Measurements from ENCODE around the gene R3HCC1L. TPM values are rescaled to one million over a fixed set of nuclear protein-coding genes. Genes with fewer than 3 reads are reported as not detected.

The R3HCC1L gene
- total RNA-seq, 1 donor from 2014 or later: 11.3 TPM

- H3K4me3 Mint-ChIP-seq (ENCODE audit: unreplicated experiment): no peak overlapping the region
- H3K36me3 Mint-ChIP-seq (ENCODE audit: unreplicated experiment): no peaks in the 10 kb centered on the region
- peaks cover 8% of the 10 kb centered on the region for H3K4me1 Mint-ChIP-seq (ENCODE audit: unreplicated experiment)
- H3K27me3 Mint-ChIP-seq (ENCODE audit: unreplicated experiment): no peaks in the 10 kb centered on the region
- no peak for TF ChIP-seq CTCF (IDR thresholded peaks at IDR 0.05)
- no peaks in the 10 kb centered on the region for H3K9me3 Mint-ChIP-seq (ENCODE audit: unreplicated experiment)
- DNase-seq (ENCODE audit: extremely low spot score, unreplicated experiment): no peak
- H3K27ac Mint-ChIP-seq (ENCODE audit: unreplicated experiment): no peak overlapping the region
Observed at GRCh38 chr10:98256692-98257091, 122.2 kb downstream of the R3HCC1L start.

- DNase-seq (ENCODE audit: extremely low spot score, unreplicated experiment): no peak
- Mint-ChIP-seq H3K9me3 (ENCODE audit: unreplicated experiment) (no peaks in the 10 kb centered on the region), H3K27me3 (ENCODE audit: unreplicated experiment) (no peaks in the 10 kb centered on the region), H3K4me1 (ENCODE audit: unreplicated experiment) (peaks cover 8% of the 10 kb centered on the region), H3K4me3 (ENCODE audit: unreplicated experiment) (no peak overlapping the region), H3K27ac (ENCODE audit: unreplicated experiment) (no peak overlapping the region), H3K36me3 (ENCODE audit: unreplicated experiment) (no peaks in the 10 kb centered on the region)
- TF ChIP-seq CTCF (IDR thresholded peaks at IDR 0.05): no peak
Observed at GRCh38 chr10:98257198-98257597, 122.7 kb downstream of the R3HCC1L start.

- H3K9me3 Mint-ChIP-seq (ENCODE audit: unreplicated experiment): no peaks in the 10 kb centered on the region
- no peaks in the 10 kb centered on the region for H3K36me3 Mint-ChIP-seq (ENCODE audit: unreplicated experiment)
- no peak overlapping the region for H3K27ac Mint-ChIP-seq (ENCODE audit: unreplicated experiment)
- no peak overlapping the region for H3K4me3 Mint-ChIP-seq (ENCODE audit: unreplicated experiment)
- DNase-seq (ENCODE audit: extremely low spot score, unreplicated experiment): no peak
- no peak for TF ChIP-seq CTCF (IDR thresholded peaks at IDR 0.05)
- H3K27me3 Mint-ChIP-seq (ENCODE audit: unreplicated experiment): no peaks in the 10 kb centered on the region
- H3K4me1 Mint-ChIP-seq (ENCODE audit: unreplicated experiment): peaks cover 8% of the 10 kb centered on the region
Observed at GRCh38 chr10:98257961-98258360, 123.5 kb downstream of the R3HCC1L start.

GRCh38 chr10:98258683-98259454 lies 124.4 kb downstream of the R3HCC1L start:
- Mint-ChIP-seq H3K9me3 (ENCODE audit: unreplicated experiment) (no peaks in the 10 kb centered on the region), H3K27me3 (ENCODE audit: unreplicated experiment) (no peaks in the 10 kb centered on the region), H3K4me1 (ENCODE audit: unreplicated experiment) (peaks cover 8% of the 10 kb centered on the region), H3K36me3 (ENCODE audit: unreplicated experiment) (no peaks in the 10 kb centered on the region), H3K4me3 (ENCODE audit: unreplicated experiment) (no peak overlapping the region), H3K27ac (ENCODE audit: unreplicated experiment) (no peak overlapping the region)
- no peak for TF ChIP-seq CTCF (IDR thresholded peaks at IDR 0.05)
- DNase-seq (ENCODE audit: extremely low spot score, unreplicated experiment): no peak

GRCh38 chr10:98259606-98260315 lies 125.3 kb downstream of the R3HCC1L start:
- no peak for DNase-seq (ENCODE audit: extremely low spot score, unreplicated experiment)
- H3K27ac Mint-ChIP-seq (ENCODE audit: unreplicated experiment): no peak overlapping the region
- H3K36me3 Mint-ChIP-seq (ENCODE audit: unreplicated experiment): no peaks in the 10 kb centered on the region

More at GRCh38 chr10:98259606-98260315, 125.3 kb downstream of the R3HCC1L start:
- no peaks in the 10 kb centered on the region for H3K9me3 Mint-ChIP-seq (ENCODE audit: unreplicated experiment)
- no peaks in the 10 kb centered on the region for H3K27me3 Mint-ChIP-seq (ENCODE audit: unreplicated experiment)
- TF ChIP-seq CTCF (IDR thresholded peaks at IDR 0.05): no peak
- H3K4me3 Mint-ChIP-seq (ENCODE audit: unreplicated experiment): no peak overlapping the region
- H3K4me1 Mint-ChIP-seq (ENCODE audit: unreplicated experiment): peaks cover 4% of the 10 kb centered on the region
